ENCODE results near the gene DPH1. TPM values are rescaled to one million over a fixed set of nuclear protein-coding genes. Genes with fewer than 3 reads are reported as not detected.

The DPH1 gene
- total and polyA plus RNA-seq, 10 donors, result 20.6 to 58.5 (median 42.9) TPM

GRCh38 chr17:2044263-2044894, 14.4 kb downstream of the DPH1 start:
- H3K9me3 ChIP-seq, result no peaks in the 10 kb centered on the region
- H3K4me1 ChIP-seq, result peaks cover 9 to 51% (median 39%) of the 10 kb centered on the region in 6 donors
- peaks cover 0 to 22% (median under 1%) of the 10 kb centered on the region in 7 donors for H3K27me3 ChIP-seq (replicated peaks in 1 of 7)
- no peak for TF ChIP-seq POLR2AphosphoS5 (IDR thresholded peaks at IDR 0.05)
- TF ChIP-seq CTCF (IDR thresholded peaks at IDR 0.05 in 8 of 11, conservative IDR thresholded peaks at IDR 0.05 in 3 of 11), result no peak
- TF ChIP-seq POLR2A (IDR thresholded peaks at IDR 0.05), result no peak
- no peak overlapping the region for H3K4me3 ChIP-seq
- intact Hi-C loops (cut with DNase I; ENCODE audit: low total_unique reads), result no loop called here
- no peak overlapping the region for H3K27ac ChIP-seq
- WGBS, 5 donors, result 94 to 97% (median 95%) methylated on average over 5 of the region's 5 CpGs
- peaks cover 0 to 37% (median 21%) of the 10 kb centered on the region in 6 donors for H3K36me3 ChIP-seq
- peak; percentile 50 for DNase-seq

GRCh38 chr17:2047590-2047989, 17.6 kb downstream of the DPH1 start:
- intact Hi-C loops (cut with DNase I; ENCODE audit: low total_unique reads), result no loop called here
- Histone ChIP-seq H3K27me3 (replicated peaks in 1 of 7) (peaks cover 0 to 49% (median 24%) of the 10 kb centered on the region in 7 donors), H3K36me3 (peaks cover 0 to 23% (median 16%) of the 10 kb centered on the region in 6 donors), H3K9me3 (no peaks in the 10 kb centered on the region), H3K4me1 (peaks cover 22 to 56% (median 43%) of the 10 kb centered on the region in 6 donors), H3K4me3 (no peak overlapping the region), H3K27ac (no peak overlapping the region)
- WGBS, 5 donors, result 86 to 93% (median 91%) methylated on average over 6 of the region's 6 CpGs
- DNase-seq, result no peak
- TF ChIP-seq CTCF (IDR thresholded peaks at IDR 0.05 in 8 of 11, conservative IDR thresholded peaks at IDR 0.05 in 3 of 11) (no peak), POLR2AphosphoS5 (IDR thresholded peaks at IDR 0.05) (no peak), POLR2A (IDR thresholded peaks at IDR 0.05) (no peak)

GRCh38 chr17:2048805-2049204, 18.9 kb downstream of the DPH1 start:
- no peak for TF ChIP-seq CTCF (IDR thresholded peaks at IDR 0.05 in 8 of 11, conservative IDR thresholded peaks at IDR 0.05 in 3 of 11)
- TF ChIP-seq POLR2AphosphoS5 (IDR thresholded peaks at IDR 0.05), result no peak
- TF ChIP-seq POLR2A (IDR thresholded peaks at IDR 0.05), result no peak
- Histone ChIP-seq H3K9me3 (no peaks in the 10 kb centered on the region), H3K36me3 (peaks cover 0 to 11% (median 5%) of the 10 kb centered on the region in 6 donors), H3K4me3 (peak overlapping the region in 1 of 8 donors; percentile 93), H3K4me1 (peaks cover 30 to 53% (median 40%) of the 10 kb centered on the region in 6 donors), H3K27ac (peak overlapping the region in 1 of 8 donors; percentile 59), H3K27me3 (replicated peaks in 1 of 7) (peaks cover 0 to 59% (median 30%) of the 10 kb centered on the region in 7 donors)
- DNase-seq, result no peak
- intact Hi-C loops (cut with DNase I; ENCODE audit: low total_unique reads), result no loop called here
- 20 to 43% (median 24%) methylated on average over 9 of the region's 9 CpGs for WGBS, 5 donors

Data from spleen (tissue), 11 donors.